HG03097 (cell line): ENCODE data around the gene TIGD3.
"Not testable (repeated sequence)": the region's sequence is repeated elsewhere in the genome, so short reads cannot be mapped to it uniquely, and the experiment has no call there.

Experiments
- ATAC-seq: cut with Tn5 transposase; IDR thresholded peaks from one replicate; pipeline ENCODE4 v1.9.1; 2021; ENCODE audit not compliant: unreplicated experiment, low FRiP score

The TIGD3 gene

DNA sequence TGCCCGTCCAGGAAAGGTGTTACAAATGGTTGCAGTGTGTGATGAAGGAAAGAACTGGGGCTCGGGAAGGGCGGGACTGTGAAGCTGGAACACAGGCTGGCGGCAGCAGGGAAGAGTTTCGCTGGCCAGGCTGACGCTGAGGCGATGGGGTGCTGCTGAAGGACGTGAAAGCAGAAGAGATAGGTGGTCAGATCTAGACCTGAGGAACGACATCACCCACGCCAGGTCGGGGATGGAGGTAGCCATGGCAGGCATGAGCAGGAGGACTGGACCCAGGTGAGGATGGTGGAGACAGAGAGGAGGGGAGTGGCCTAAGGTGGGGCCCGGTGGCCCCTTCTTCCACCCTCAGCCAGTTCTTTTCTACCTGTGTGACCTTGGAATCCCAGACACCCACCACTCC, 30.7 kb upstream of the TIGD3 start:
- ATAC-seq, result no peak

DNA sequence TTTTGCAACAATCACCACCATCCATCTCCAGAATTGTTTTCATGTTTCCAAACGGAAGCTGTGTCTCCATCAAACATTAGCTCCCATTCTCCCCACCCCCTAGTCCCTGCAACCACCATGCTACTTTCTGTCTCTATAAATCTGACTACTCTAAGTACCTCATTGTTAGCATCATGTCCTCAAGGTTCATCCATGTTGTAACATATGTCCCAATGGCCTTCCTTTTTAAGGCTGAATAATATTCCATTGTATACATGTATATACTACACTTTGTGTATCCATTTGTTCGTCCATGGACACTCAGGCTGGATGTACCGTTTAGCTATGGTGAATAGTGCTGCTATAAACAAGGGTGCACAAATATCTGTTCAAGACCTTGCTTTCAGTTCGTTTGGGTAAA, 29.1 kb upstream of the TIGD3 start:
- ATAC-seq, result no peak

DNA sequence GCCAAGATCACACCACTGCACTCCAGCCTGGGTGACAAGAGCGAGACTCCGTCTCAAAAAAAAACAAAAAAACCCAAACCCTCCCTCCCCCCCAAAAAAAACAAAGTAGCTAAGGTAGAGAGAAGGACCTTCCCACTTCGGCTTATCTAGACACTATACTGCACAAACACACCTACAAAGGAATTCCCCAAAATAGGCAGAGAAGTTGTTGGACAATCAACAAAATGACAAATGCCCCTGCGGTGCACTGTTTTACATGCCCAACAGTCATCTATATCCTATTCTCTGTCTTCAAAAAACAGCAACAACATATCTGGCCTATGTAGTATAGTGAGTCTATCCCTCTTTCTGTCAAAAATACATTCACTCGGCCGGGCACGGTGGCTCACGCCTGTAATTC, 27.5 kb upstream of the TIGD3 start:
- no peak for ATAC-seq

DNA sequence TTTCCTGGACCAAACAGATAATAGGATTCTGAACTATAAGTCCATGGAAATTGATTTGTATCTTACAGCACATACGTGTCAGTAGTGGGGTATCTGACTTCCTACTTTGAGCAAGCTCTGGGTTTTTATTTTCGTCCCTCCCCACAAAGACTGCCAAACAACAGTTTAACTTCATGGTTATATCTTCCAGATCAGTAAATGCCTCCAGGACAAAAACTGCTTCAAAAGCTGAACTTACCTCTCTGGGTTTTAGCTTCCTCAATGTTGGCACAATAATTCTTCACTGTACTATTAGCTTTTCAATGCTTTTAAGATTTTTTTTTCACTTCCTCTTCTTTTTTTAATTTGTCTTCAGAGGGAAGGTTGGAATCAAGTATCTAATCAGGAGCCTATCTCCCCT, 25.1 kb upstream of the TIGD3 start:
- no peak for ATAC-seq

DNA sequence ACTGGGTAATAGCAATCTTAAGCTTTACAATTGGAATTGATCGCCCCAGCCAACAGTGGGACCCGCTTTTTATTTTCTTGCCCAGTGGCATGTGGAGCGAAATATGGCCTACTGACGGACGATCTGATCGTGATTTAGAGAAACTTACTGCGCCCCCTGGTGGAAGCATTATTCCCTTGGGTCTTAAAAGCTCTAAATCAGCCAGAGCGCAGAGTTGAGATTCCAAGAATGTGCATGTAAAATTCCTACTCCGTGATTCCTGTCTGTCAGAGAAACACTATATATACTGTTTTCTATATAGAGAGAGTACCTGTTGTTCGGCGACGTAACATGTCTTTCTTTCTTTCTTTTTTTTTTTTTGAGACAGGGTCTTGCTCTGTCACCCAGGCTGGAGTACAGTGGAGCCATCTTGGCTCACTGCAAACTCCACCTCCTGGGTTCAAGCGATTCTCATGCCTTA, 24.6 kb upstream of the TIGD3 start:
- no peak for ATAC-seq

- no peak for ATAC-seq
These were observed 24.0 kb upstream of the TIGD3 start for GRCh38 chr11:65330544-65330943.

DNA sequence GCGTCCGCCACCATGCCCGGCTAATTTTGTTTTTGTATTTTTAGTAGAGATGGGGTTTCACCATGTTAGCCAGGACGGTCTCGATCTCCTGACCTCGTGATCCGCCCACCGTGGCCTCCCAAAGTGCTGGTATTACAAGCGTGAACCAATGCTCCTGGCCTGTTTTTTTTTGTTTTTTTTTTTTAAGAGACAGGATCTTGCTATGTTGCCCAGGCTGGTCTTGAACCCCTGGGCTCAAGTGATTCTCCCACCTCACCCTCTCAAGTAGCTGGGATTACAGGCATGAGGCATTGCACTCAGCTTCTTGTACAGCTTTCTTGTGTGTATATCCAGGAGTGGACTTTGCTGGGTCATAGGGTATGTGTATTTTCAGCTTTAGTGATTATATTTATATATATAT, 22.0 kb upstream of the TIGD3 start:
- not testable (repeated sequence) for ATAC-seq

- ATAC-seq, result no peak
These were observed 19.8 kb upstream of the TIGD3 start for GRCh38 chr11:65334696-65335295.

GRCh38 chr11:65338676-65339075, 15.9 kb upstream of the TIGD3 start:
- no peak for ATAC-seq

- no peak for ATAC-seq
These were observed 14.3 kb upstream of the TIGD3 start for GRCh38 chr11:65340226-65340625.

DNA sequence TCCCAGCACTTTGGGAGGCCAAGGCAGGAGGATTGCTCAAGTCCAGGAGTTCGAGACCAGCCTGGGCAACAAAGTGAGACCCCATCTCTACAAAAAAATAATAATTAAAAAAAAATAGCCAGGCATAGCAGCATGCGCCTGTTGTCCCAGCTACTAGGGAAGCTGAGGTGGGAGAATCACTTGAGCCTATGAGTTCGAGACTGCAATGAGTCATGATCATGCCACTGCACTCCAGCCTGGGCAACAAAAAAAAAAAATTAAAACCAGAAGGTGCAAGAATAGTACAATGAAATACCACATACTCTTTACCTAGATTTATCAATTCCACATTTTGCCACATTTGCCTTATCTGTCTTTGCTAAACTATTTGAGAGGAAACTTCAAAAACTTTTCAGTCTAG, 12.7 kb upstream of the TIGD3 start:
- ATAC-seq, result no peak

GRCh38 chr11:65351511-65351910, 3.0 kb upstream of the TIGD3 start:
- ATAC-seq, result no peak

- ATAC-seq, result no peak
These were observed 1.8 kb upstream of the TIGD3 start for GRCh38 chr11:65352783-65353182.

DNA sequence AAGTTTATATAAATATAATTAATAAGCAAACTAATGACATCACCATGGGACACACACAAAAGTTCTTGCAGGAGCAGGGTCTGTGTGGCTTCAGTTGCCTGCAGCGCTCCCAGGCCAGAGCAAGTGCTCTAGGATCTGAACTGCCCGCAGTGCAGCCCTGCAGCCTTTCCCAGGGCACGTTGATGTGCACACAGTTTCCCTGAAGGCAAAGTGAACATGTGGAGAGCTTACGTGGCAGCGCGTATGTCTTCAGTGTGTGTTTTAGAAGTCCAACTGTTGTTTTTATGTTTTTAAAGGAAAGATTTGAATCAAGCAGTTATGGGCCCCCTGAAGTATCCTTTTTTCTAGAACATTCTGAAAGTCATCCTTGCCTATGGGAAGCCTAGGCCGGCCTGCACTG, 1.2 kb upstream of the TIGD3 start:
- no peak for ATAC-seq

DNA sequence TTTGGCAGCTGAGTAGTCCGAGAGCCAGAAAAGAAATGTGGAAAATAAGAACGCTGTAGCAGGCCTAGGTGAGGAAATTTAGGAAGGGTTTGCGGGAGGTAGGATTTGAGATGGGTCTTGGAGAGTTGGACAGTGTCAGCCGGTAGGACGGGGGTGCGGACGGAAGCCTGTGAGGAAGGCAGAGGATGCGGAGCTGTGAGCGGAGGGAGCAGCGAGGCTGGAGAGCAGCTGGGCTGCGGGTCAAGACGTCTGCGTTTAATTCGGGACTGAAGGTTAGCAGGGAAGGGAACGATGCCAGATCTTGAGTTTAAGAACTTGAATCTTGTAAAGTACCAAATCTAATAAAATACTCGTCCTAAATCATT, 669 bp upstream of the TIGD3 start:
- ATAC-seq, result no peak

DNA sequence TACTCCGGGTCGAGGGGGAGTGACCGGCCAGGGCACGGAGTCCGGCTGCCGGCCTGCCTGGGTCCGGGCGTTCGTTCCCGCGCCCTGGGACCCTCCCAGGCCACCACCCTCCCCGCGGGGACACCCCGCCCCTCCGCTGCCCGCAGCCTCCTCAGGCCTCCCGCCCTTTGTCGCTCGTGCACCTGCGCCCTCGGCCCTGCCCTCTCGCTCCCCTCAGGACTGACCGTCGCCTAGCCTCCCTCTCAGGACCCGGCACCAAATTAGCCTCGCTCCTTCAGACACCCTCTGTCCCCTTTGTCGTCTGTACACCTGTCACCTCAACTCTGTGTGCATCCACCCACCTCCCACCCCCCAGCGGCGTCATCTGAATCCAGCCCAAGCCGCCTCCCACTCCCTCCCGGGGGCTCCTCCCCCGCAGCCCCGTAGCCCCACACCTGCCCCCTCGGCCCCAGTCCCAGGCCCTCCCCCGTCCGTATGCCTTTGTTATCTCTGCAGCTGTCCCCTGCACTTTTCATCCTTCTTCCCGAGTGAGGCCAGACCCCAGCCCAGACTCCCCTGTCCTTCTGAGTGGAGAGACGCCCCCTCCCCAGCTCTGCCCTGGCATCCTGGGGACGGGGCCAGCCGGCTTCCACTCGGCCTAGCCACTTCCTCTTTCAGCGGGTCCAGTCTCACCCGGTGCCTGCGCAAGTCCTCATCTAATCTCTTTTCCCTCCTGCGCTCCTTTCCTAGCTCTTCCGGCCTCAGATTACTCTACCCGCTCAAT, 643 bp downstream of the TIGD3 start:
- ATAC-seq, result peak; percentile 25

GRCh38 chr11:65355776-65356393, 1.3 kb downstream of the TIGD3 start:
- no peak for ATAC-seq

GRCh38 chr11:65356394-65356972, 1.9 kb downstream of the TIGD3 start:
- no peak for ATAC-seq

- no peak for ATAC-seq
These were observed 3.4 kb downstream of the TIGD3 start for GRCh38 chr11:65357856-65358356.

DNA sequence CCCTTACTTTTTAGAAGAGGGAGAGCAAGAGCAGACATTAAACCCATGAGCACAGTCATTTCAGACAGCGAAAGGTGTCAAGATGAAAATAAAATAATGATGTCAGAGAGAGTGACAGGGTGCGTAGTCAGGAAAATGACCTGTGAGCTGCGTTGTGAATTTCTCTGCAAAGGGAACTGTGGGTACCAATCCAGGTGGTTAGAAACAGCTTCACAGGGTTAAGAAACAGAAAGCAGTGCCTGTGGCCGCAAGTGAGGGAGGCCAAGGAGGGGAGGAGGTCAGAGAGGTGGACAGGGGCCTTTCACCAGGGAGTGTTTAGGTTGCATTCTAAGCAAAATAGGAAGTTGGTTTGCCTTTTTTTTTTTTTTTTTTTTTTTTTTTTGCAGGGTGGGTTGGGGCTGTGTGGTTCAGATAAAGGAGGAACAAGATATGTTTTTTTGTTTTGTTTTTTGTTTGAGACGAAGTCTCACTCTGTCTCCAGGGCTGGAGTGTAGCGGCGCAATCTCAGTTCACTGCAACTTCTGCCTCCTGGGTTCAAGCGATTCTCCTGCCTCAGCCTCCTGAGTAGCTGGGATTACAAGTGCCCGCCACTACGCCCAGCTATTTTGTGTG, 7.9 kb downstream of the TIGD3 start:
- peak; percentile 53 for ATAC-seq

- no peak for ATAC-seq
These were observed 8.4 kb downstream of the TIGD3 start for GRCh38 chr11:65362966-65363365.
